ENCODE measurements around the gene TTYH3. TPM values are rescaled to one million over a fixed set of nuclear protein-coding genes. Genes with fewer than 3 reads are reported as not detected.
A peak's percentile ranks its signal among the peaks of the same experiment; 100 is the strongest.

The TTYH3 gene
- total and polyA plus RNA-seq, 2 of the 8 experiments (the other 6 are each of a cell fraction or from before 2014, with no cell fraction given): 66.2 to 169 TPM

GRCh38 chr7:2608921-2609411 lies 22.8 kb upstream of the TTYH3 start (continued):
- TF ChIP-seq RAD21 (IDR thresholded peaks at IDR 0.05 in 1 of 2, conservative IDR thresholded peaks at IDR 0.05 in 1 of 2; ENCODE audit: low read depth in 2 of 2, low read length in 2 of 2) (peak; percentile 50 to 66), HDAC6 (IDR thresholded peaks at IDR 0.05; ENCODE audit: low read depth, low read length) (no peak), HDAC2 (IDR thresholded peaks at IDR 0.05; ENCODE audit: borderline replicate concordance in 1 of 2, low read depth in 2 of 2, low read length in 2 of 2) (no peak), RFX5 (IDR thresholded peaks at IDR 0.05; ENCODE audit: borderline replicate concordance, low read depth, low read length) (no peak), RNF2 (IDR thresholded peaks at IDR 0.05; ENCODE audit: borderline replicate concordance, low read depth, low read length, missing control alignments, poor library complexity, severe bottlenecking) (no peak), YY1 (IDR thresholded peaks at IDR 0.05; ENCODE audit: low read depth, low read length) (no peak), TAF7 (optimal IDR thresholded peaks at IDR 0.05; ENCODE audit: borderline replicate concordance, low read depth, low read length) (no peak), TBP (IDR thresholded peaks at IDR 0.05; ENCODE audit: low read depth, low read length) (0 out of 2 replicates have a peak, but pooled peaks have one; percentile 10), SP4 (IDR thresholded peaks at IDR 0.05; ENCODE audit: low read length) (no peak), EZH2 (IDR thresholded peaks at IDR 0.05; ENCODE audit: low read depth, low read length, severe bottlenecking) (no peak), CTBP2 (IDR thresholded peaks at IDR 0.05; ENCODE audit: borderline replicate concordance, insufficient read depth, insufficient read length, low read length) (no peak), POLR2A (IDR thresholded peaks at IDR 0.05; ENCODE audit: control extremely low read depth in 1 of 2, low read depth in 2 of 2, low read length in 2 of 2) (no peak), SIN3A (conservative IDR thresholded peaks at IDR 0.05 in 1 of 2, IDR thresholded peaks at IDR 0.05 in 1 of 2; ENCODE audit: low read depth in 1 of 2, low read length in 2 of 2) (no peak)
- TF ChIP-seq, protein P1, sequence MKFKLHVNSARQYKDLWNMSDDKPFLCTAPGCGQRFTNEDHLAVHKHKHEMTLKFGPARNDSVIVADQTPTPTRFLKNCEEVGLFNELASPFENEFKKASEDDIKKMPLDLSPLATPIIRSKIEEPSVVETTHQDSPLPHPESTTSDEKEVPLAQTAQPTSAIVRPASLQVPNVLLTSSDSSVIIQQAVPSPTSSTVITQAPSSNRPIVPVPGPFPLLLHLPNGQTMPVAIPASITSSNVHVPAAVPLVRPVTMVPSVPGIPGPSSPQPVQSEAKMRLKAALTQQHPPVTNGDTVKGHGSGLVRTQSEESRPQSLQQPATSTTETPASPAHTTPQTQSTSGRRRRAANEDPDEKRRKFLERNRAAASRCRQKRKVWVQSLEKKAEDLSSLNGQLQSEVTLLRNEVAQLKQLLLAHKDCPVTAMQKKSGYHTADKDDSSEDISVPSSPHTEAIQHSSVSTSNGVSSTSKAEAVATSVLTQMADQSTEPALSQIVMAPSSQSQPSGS (IDR thresholded peaks at IDR 0.05; ENCODE audit: low read length): no peak

All from H1 (cell line).